Stimulated activated CD4-positive, alpha-beta T cell treated with anti-CD3 and anti-CD28 coated beads, Interleukin-1b, Interleukin-23, amount 100 ng/mL, for 24 hours (primary cell): Measurements from ENCODE around the gene LRMDA.

Source experiments
- DNase-seq, 4 experiments: peaks; one replicate each; pipeline ENCODE4 v3.0.0-alpha.2; 2020; ENCODE audit warnings: low read depth in 4 of 4, low spot score in 1 of 4

The LRMDA gene

GRCh38 chr10:76015245-76015644, 583.8 kb downstream of the LRMDA start:
- no peak for DNase-seq

DNA sequence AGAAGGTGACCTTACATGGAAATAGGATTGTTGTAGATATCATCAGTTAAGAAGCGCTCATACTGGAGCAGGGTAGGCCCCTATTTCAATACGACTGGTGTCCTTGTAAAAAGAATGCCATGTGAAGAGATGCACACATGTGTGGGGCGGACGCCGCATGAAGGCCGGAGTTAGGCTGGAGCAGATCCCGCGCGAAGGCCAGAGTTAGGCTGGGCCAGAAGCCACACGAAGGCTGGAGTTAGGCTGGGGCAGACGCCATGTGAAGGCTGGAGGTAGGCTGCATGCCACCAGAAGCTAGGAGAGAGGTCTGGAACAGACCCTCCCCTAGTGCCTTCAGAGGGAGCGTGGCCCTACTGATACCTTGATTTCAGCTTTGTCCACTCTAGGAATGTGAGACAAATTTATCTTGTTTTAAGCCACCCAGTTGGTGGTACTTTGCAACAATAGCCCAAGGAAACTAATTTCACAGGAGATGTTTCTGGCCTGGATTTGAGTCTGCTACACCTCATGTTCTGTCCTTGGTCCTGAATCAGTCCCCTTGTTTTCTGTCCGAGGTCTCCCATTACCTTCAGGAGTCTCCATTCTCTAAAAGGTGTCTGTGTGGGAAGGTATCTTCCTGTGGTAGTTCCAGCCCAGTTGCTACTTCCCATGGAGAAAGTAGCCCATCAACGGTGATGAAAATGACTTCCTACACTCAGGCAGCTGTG, 585.8 kb downstream of the LRMDA start:
- DNase-seq, result no peak

- DNase-seq, result no peak
Observed at GRCh38 chr10:76017733-76018433, 586.5 kb downstream of the LRMDA start.

DNA sequence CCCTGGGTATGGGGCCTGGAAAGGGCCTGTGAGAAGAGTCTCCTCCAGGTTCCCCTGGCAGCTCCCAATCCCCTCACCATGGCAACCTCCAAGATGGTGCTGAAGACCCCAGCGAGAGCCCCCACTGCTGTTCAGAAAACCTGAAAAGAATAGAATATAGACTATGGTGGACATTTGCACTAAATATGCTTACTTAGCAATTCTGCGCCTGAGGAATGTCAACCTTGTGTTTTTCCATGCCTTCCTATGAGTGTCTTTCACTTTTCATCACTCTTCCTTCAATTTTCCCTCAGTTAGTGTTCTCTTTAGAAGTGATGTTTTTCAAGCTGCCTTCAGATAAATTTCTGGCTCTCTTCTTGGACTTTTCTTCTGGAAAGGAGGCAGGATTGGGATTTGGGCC, 589.2 kb downstream of the LRMDA start:
- no peak for DNase-seq

- DNase-seq, result no peak
Observed at GRCh38 chr10:76021398-76021797, 590.0 kb downstream of the LRMDA start.

DNA sequence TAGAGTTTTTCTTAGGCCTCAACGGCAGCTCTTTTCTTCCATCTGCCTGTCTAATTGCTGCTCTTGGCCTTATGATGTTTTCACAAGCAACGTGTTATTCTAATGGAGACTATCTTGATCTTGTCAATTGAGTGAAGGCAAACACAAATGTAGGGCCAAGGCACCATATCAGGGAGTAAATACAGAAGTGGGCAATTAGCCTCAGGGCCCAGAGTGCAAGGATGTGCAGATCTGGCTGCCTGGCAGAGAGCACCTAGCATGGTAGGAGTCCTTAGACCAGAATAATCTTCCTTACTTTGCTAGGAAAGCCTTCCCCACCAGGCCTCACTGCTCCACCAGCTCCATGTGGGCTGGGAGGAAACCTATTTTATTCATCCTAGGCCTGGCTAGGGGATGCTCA, 590.9 kb downstream of the LRMDA start:
- DNase-seq, result no peak

- DNase-seq, result no peak
Observed at GRCh38 chr10:76023007-76023406, 591.6 kb downstream of the LRMDA start.

GRCh38 chr10:76024460-76025123, 593.2 kb downstream of the LRMDA start:
- no peak for DNase-seq

DNA sequence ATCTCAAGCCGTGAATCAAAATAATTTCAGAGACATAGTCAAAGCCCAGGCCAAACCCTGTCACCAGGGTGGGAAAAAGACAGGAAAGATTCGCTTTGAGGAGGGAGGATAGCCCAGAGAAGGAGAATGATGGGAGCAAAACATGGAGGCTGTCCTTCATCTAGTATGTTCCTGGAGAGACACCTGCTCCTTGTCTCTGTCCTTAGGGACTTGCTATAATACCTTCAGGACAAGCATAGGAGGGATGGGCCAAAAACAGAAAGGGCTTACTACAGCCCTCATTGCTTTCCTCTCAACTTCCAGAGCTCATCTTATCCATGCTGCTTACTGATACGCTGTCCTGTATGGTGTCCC, 593.7 kb downstream of the LRMDA start:
- no peak for DNase-seq

GRCh38 chr10:76026176-76026771, 594.9 kb downstream of the LRMDA start:
- DNase-seq, result no peak

DNA sequence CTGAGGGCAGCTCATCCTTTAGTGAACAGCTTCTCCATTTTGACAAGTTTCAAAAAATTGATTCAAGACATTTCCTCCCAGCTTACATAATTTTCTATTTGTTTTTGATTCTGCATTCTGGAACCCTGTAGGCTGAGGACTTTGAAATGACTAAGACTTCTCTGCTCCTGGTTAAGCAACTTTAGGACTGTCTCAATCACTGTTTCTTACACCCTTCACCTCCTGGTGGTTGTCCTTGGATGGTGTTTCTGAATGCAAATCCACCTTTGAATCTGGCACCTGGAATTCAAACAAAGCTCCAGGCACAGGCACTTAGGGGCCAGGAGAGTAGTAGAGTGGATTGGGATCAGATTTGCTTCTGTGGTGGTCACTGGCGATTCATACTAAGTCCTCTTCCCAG, 595.5 kb downstream of the LRMDA start:
- DNase-seq, result no peak

GRCh38 chr10:76029782-76030181, 598.4 kb downstream of the LRMDA start:
- DNase-seq, result no peak

DNA sequence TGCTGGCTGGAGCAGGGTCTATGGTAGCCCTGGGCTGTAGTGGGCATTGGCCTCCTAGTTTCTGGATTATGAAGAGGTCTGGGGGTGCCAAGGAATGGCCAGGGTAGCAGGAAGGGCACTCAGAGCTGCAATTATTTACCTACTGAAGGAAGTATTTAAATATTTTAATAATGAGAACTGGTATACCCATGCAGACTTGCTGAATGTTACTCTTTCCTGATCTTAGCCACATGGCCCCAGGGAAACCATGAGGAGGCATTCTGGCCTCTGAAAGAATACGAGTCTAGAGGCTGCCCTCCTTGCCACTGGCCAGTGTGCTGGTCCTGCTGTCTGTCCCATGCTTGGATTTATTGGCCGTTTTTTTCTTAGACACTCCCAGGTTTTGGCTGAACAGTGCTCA, 599.7 kb downstream of the LRMDA start:
- DNase-seq, result no peak

DNA sequence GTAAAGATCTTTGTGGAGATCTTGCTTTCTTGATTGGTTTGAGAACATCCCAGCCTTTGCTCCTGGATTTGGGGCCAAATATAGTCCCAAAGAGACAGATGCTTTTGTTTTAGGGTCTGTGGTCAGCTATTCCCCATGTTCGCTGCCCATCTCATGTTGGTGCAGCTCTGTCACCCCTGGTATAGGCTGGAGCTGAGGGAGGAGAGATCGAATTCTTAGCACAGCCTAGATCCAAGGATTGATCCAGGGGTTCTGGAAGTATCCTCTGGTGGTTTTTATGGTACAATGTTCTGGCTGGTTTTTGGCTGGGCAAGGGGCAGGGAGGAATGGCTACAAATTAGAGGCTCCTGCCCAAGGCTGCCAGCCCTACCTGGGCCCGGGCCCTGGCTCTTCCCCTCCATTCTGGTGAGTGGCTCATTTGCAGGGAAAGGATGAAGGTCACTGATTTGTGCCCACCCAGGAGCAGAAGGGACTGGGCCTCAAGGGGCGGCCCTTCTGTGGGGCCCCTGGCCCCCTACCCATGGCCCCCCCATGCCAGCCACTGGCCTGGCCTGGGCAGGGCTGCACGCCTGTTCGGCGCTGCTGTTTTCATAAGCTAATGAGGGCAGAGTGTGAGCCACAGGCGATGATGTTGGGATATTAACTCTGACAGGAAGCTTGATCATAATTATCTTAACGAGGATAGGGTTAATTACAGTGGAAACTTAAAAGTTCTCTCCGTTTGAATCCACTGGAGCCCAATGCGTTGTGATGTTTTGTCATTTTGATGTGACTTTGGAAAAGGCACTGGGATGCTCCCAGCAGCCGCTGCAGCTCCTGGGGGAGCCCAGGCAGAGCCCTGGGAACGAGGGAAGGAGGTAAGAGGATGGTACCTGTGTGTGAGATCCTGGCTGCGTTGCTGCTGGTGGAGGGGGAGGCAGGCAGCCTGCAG, 600.6 kb downstream of the LRMDA start:
- DNase-seq, result no peak

- DNase-seq, result no peak
Observed at GRCh38 chr10:76032700-76033039, 601.2 kb downstream of the LRMDA start.

DNA sequence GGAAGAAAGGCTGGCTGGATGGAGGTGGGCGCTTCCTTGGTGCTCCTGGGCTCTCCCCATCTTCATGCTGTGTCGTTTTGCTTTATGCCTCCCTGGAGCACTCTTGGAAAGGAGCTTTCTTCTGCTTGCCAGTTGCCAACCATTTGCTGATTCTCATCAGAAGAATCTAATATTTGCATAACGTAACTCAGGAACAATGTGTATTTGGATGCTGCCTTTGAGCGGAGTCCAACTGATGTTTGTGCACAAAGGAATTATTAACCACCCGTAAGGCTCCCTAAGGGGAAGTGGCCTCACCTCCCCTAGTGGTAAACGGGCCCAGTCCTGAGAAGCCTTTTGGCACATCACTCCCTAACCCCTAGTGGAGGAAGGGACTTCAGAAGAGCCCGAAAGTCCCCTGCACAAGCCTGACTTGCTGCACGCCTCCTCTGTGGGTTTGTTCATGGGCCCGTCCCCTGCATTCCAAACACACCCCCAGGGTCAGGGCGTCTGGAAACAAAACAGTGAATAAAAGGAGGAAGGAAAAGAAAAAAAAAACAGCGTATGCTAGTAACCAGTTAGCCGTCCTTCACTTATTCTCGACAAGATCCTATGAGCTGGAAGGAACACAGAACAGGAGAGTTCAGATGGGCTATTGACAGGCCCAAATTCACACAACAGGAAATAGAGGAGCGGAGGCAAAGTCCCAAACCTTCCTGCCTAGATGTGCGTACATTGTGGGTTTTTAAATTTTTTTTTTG, 602.2 kb downstream of the LRMDA start:
- DNase-seq, result no peak

DNA sequence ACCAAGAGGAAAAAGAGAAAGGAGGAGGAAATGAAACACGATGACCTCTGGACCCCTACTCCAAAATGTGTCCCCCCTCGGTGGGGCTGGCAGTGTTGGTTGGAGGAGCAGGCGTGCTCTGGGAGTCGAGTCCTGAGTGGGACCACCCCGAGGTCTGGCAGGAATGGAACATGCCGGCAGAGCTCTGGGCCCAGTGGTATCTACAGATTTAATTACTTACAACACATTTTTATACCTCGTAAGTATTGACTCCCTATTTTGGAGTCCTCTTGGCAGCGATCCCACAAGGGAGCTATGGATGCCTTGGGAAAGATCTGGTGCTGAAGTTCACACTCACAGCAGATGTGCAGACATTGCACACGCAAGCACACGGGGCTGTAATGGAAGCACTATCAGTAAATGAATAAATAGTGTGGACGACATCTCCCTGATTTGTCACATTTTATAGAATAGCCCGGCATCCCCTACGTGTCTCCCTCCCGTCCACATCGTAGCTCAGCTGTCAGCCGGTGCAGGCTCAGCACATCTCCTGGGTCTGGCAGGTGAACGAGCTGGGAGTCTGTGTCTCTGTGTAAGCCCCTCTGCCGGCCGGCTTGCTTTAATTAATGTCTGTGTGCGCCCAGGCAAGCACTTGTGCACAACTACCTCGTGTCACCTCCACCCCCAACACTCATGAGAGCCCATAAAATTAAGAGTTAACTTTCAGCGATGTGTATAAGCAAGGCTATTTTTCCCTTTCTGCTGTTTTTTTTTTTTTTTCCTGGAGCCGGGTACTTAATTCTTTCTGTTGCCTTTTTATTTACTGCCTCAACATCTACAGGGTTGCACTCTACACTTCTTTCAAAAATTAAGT, 603.2 kb downstream of the LRMDA start:
- no peak for DNase-seq

DNA sequence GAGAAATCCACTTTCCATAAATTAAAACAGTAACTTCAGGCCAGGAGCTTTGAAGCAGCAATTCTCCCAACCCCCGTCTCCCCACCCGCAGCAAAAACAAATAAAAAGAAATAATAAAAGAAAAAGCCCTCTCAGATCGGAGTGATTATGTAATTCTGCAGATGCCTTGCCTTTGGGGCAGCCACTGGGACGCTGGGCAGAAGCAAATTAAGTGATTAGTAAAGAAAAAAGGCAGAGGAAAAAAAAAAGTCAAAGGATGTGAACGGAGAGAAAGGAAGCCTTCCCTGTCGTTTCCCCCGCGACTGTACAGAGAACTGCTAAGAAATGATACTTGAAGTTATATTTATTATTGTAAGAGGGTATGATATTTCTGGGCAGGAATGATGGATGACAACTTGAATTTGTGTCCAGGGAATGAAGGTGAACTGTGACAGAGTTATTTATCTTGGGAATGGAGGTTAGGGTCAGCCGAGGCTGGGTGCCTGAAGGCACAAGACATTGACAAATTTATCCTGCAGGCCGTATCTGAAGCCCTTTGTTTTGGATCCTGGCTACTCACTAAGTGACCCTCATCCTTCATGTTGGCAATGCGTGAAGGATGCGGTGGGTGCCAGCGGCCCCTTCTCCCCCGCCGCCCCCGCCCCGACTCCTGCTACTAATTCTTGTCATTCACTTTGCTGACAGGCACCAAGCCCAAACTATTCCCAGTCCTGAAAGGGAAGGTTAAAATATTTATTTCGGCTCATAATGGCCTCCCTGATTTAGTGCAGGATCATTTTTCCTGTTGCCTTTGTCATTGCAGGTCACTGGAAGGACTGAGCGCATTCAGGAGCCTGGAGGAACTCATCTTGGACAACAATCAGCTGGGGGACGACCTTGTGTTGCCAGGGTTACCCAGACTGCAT, 604.0 kb downstream of the LRMDA start:
- DNase-seq, result no peak
